Measurements from ENCODE around the gene RUBCN. TPM values are rescaled to one million over a fixed set of nuclear protein-coding genes. Genes with fewer than 3 reads are reported as not detected.
"Not testable (repeated sequence)": the region's sequence is repeated elsewhere in the genome, so short reads cannot be mapped to it uniquely, and the experiment has no call there.

Gene RUBCN
- total RNA-seq, 1 donor from 2014 or later: 43.6 TPM

DNA sequence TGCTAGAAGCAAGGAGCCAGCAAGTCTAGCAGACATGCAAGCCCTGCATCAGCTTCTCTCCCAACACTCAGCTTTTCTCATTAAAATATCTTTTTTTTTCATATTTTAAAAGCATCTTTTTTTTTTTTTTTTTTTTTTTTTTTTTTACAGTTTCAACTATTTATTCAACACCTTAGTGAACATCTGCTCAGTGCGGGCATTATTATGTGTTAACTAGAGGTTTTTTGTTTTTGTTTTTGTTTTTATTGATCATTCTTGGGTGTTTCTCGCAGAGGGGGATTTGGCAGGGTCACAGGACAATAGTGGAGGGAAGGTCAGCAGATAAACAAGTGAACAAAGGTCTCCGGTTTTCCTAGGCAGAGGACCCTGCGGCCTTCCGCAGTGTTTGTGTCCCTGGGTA, 5.9 kb downstream of the RUBCN start:
- intact Hi-C loops (cut with micrococcal nuclease): loop anchor here (10.0 kb wide), 1 partner anchor 176 kb away; the partner anchor contains the start of gene BDH1
- H3K4me1 Mint-ChIP-seq (ENCODE audit: low read depth): peaks cover 27% of the 10 kb centered on the region

DNA sequence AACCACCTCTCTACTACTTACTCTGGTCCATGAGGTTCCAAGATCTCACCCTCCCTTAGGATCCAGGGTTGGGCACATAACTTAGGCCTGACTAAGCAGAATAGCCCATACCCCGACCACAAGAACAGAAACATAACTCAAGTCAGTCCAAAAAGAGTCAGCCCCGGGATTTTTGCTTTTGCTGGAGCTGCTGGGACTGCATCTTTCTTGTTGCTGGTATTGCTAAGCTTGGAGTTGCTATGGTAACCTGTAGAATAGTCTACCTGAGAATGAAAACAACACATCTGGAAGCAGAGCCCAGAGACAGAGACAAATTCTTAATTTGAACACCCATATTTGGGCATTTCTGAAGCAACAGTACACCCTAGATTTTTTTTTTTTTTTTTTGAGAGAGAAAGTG, 6.5 kb downstream of the RUBCN start:
- H3K4me3 Mint-ChIP-seq (ENCODE audit: low read depth): no peak overlapping the region
- H3K27me3 Mint-ChIP-seq (ENCODE audit: low read depth): no peaks in the 10 kb centered on the region
- intact Hi-C loops (cut with micrococcal nuclease): loop anchor here (10.0 kb wide), 1 partner anchor 175 kb away; the partner anchor contains the start of gene BDH1
- H3K27ac Mint-ChIP-seq: no peak overlapping the region
- DNase-seq (ENCODE audit: low spot score): no peak
- no peaks in the 10 kb centered on the region for H3K9me3 Mint-ChIP-seq
- H3K36me3 Mint-ChIP-seq (ENCODE audit: low read depth): peaks cover 17% of the 10 kb centered on the region
- H3K4me1 Mint-ChIP-seq (ENCODE audit: low read depth): peaks cover 24% of the 10 kb centered on the region

More for the DNA sequence above, 5.9 kb downstream of the RUBCN start:
- H3K4me3 Mint-ChIP-seq (ENCODE audit: low read depth); H3K27me3 Mint-ChIP-seq (ENCODE audit: low read depth); H3K9me3 Mint-ChIP-seq; DNase-seq (ENCODE audit: low spot score); H3K27ac Mint-ChIP-seq: not testable (repeated sequence)
- peaks cover 16% of the 10 kb centered on the region for H3K36me3 Mint-ChIP-seq (ENCODE audit: low read depth)

DNA sequence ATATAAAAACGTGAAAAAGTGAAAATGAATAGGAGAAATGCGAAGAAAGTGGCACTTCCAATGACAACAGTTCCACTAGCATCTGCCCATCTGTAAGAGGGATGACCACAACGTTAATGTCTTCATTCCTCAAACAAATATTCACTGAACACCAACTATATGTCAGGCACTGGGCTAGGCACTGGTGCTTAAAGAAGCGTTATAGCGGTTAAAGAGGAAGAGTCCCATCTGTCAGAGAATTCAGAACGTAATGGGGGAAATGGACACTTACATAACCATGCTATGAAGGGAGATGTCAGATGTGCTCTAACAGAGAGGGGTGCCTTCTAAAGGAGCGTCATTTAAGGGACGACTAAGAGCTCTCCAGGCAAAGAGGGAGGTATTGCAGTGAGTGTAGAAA, 8.2 kb downstream of the RUBCN start:
- H3K27me3 Mint-ChIP-seq (ENCODE audit: low read depth): no peaks in the 10 kb centered on the region
- H3K4me1 Mint-ChIP-seq (ENCODE audit: low read depth): peaks cover 16% of the 10 kb centered on the region
- H3K27ac Mint-ChIP-seq: no peak overlapping the region
- no peak overlapping the region for H3K4me3 Mint-ChIP-seq (ENCODE audit: low read depth)
- H3K36me3 Mint-ChIP-seq (ENCODE audit: low read depth): peaks cover 11% of the 10 kb centered on the region
- no peak for DNase-seq (ENCODE audit: low spot score)
- intact Hi-C loops (cut with micrococcal nuclease): no loop called here
- H3K9me3 Mint-ChIP-seq: no peaks in the 10 kb centered on the region

DNA sequence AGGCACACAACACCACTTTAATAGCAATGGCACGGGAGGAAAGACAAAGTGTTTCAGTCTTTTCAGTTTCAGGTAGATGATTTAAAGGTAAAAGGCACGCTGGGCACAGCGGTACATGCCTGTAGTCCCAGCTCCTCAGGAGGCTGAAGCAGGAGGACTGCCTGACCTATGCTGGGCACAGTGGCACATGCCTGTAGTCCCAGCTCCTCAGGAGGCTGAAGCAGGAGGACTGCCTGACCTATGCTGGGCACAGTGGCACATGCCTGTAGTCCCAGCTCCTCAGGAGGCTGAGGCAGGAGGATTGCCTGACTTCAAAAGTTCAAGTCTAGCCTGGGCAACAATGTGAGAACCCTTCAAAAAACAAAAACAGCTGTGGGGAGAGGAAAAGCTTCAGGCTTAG, 8.8 kb downstream of the RUBCN start:
- intact Hi-C loops (cut with micrococcal nuclease); H3K9me3 Mint-ChIP-seq; H3K27me3 Mint-ChIP-seq (ENCODE audit: low read depth); DNase-seq (ENCODE audit: low spot score); H3K27ac Mint-ChIP-seq; H3K4me3 Mint-ChIP-seq (ENCODE audit: low read depth): not testable (repeated sequence)
- peaks cover 11% of the 10 kb centered on the region for H3K36me3 Mint-ChIP-seq (ENCODE audit: low read depth)
- peaks cover 16% of the 10 kb centered on the region for H3K4me1 Mint-ChIP-seq (ENCODE audit: low read depth)

DNA sequence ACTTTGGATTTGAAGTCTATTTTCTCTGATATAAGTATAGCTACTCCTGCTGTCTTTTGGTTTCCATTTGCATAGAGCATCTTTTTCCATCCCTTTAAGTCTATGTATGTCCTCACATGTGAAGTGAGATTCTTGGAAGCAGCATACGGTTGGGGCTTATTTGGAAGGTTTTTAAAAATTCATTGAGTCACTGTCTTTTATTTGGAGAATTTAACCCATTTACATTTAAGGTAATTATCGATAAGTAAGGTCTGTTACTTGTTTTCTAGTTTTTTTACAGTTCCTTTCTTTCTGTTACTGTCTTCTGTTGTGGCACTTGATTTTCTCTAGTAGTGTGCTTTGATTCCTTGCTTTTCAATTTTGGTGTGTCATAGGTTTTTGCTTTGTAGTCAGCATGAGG, 14.0 kb downstream of the RUBCN start:
- Mint-ChIP-seq H3K36me3 (ENCODE audit: low read depth) (peaks cover 30% of the 10 kb centered on the region), H3K27me3 (ENCODE audit: low read depth) (no peaks in the 10 kb centered on the region), H3K9me3 (peaks cover 13% of the 10 kb centered on the region), H3K27ac (no peak overlapping the region), H3K4me1 (ENCODE audit: low read depth) (no peaks in the 10 kb centered on the region), H3K4me3 (ENCODE audit: low read depth) (no peak overlapping the region)
- intact Hi-C loops (cut with micrococcal nuclease): no loop called here
- DNase-seq (ENCODE audit: low spot score): no peak

DNA sequence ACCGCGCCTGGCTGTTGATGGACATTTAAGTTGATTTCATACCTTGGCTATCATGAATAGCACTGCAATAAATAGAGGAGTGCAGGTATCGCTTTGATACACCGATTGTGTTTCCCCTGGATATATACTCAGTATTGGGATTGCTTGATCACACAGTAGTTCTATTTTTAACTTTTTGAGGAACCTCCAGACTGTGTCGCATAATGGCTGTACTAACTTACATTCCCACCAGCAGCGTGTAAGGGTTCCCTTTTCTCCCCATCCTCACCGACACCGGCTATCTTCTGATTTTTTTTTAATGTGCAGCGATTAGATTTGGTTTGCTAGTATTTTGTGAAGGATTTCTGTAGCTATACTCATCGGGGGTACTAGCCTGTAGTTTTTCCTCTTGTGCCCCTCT, 16.0 kb downstream of the RUBCN start:
- no peak overlapping the region for H3K4me3 Mint-ChIP-seq (ENCODE audit: low read depth)
- H3K4me1 Mint-ChIP-seq (ENCODE audit: low read depth): peaks cover 4% of the 10 kb centered on the region
- H3K9me3 Mint-ChIP-seq: peaks cover 13% of the 10 kb centered on the region
- intact Hi-C loops (cut with micrococcal nuclease): no loop called here
- DNase-seq (ENCODE audit: low spot score): no peak
- peaks cover 44% of the 10 kb centered on the region for H3K36me3 Mint-ChIP-seq (ENCODE audit: low read depth)
- no peaks in the 10 kb centered on the region for H3K27me3 Mint-ChIP-seq (ENCODE audit: low read depth)
- H3K27ac Mint-ChIP-seq: no peak overlapping the region

DNA sequence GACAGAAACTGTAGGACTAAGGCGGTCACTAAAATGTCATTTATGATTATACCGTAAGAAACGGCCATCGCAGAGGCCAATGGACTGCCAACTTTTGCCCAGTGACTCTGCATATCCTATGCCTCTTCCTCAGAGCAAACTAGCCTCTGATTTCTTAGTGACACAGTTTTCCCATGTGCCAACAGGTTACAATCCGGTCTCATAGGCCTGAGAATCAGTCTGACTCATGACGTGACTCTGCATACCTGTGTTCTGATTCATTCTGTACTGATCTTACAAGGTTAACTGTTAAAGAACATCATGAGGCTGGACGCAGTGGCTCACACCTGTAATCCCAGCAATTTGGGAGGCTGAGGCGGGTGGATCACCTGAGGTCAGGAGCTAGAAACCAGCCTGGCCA, 17.8 kb downstream of the RUBCN start:
- no peak overlapping the region for H3K27ac Mint-ChIP-seq

DNA sequence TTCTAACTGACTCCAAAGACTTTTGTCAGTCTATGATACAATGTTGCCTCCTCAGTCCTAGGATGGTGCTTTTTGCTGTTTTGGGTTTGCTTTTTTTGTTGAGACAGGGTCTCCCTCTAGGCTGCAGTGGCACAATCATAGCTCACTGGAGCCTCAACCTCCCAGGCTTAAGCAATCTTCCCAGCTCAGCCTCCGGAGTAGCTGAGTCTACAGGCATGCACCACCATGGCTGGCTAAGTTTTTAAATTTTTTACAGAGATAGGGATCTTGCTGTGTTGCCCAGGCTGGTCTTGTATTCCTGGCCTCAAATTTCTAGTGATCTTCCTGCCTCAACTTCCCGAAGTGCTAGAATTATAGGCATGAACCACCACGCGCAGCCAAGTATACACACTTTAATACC, 22.5 kb downstream of the RUBCN start:
- no peak for DNase-seq (ENCODE audit: low spot score)
- Mint-ChIP-seq H3K36me3 (ENCODE audit: low read depth) (peaks cover 51% of the 10 kb centered on the region), H3K4me3 (ENCODE audit: low read depth) (no peak overlapping the region), H3K27me3 (ENCODE audit: low read depth) (no peaks in the 10 kb centered on the region), H3K4me1 (ENCODE audit: low read depth) (peaks cover 31% of the 10 kb centered on the region), H3K9me3 (no peaks in the 10 kb centered on the region), H3K27ac (peak overlapping the region; percentile 33)
- intact Hi-C loops (cut with micrococcal nuclease): loop anchor here (5.0 kb wide), 1 partner anchor 78 kb away; the partner anchor contains the start of gene LRCH3

More for the DNA sequence above, 17.8 kb downstream of the RUBCN start:
- intact Hi-C loops (cut with micrococcal nuclease): no loop called here
- H3K36me3 Mint-ChIP-seq (ENCODE audit: low read depth): peaks cover 54% of the 10 kb centered on the region
- H3K4me3 Mint-ChIP-seq (ENCODE audit: low read depth): no peak overlapping the region
- no peak for DNase-seq (ENCODE audit: low spot score)
- H3K9me3 Mint-ChIP-seq: peaks cover 13% of the 10 kb centered on the region
- no peaks in the 10 kb centered on the region for H3K27me3 Mint-ChIP-seq (ENCODE audit: low read depth)
- H3K4me1 Mint-ChIP-seq (ENCODE audit: low read depth): peaks cover 11% of the 10 kb centered on the region

DNA sequence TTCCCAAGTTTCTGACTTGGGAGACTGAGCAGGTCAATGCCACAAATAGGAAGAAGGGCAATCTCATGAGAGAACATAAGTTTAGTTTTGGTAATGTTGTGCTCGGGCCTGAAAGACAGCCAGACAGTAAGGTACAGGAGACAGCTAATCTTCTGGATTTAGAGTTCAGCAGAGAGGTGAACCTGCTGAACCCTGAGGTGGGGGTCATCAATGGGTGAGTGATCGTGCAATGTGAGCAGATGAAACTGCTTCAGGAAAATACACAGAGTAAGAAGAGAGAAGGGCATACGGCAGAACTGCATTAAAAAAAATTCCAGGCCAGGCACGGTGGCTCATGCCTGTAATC, 23.3 kb downstream of the RUBCN start:
- H3K36me3 Mint-ChIP-seq (ENCODE audit: low read depth): peaks cover 57% of the 10 kb centered on the region
- H3K27ac Mint-ChIP-seq: peak overlapping the region; percentile 74
- DNase-seq (ENCODE audit: low spot score): no peak
- H3K4me1 Mint-ChIP-seq (ENCODE audit: low read depth): peaks cover 33% of the 10 kb centered on the region
- no peaks in the 10 kb centered on the region for H3K27me3 Mint-ChIP-seq (ENCODE audit: low read depth)
- intact Hi-C loops (cut with micrococcal nuclease): loop anchor here (5.0 kb wide), 1 partner anchor 79 kb away; the partner anchor contains the start of gene LRCH3
- H3K9me3 Mint-ChIP-seq: no peaks in the 10 kb centered on the region
- H3K4me3 Mint-ChIP-seq (ENCODE audit: low read depth): no peak overlapping the region

DNA sequence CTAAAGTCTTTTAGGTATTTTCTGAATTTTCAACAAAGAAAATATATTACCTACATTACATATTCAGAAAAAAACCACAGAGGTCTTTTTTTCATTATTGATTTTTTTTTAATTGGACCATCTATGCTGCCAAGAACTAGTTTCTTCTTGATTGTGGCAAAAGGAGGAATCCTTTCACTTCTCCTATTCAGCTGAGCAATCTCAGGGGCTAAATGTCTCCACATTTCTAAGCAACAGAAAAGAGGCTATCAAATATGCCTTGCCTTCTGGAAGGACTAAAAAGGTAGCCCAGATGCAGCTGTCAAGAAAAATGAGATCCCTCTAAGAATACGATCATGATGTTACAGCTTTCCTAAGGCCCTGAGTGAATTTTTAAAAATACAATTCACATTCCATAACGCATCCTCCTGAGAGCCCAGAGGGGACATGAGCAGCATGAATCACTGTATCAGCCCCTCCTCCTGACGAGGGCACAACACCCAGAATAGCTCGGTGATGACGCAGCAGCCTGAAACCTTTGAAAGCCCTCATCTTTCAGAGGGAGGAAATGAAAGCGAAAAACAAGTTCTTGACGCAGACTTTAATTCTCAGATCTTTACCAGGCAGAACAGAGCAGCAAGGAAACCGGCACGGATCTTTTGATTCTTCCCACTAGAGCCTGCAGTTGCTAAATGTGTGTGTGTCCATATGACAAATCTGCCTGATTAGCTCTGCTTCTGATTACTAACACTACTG, 24.6 kb downstream of the RUBCN start:
- no peaks in the 10 kb centered on the region for H3K27me3 Mint-ChIP-seq (ENCODE audit: low read depth)
- DNase-seq (ENCODE audit: low spot score): peak; percentile 80
- H3K36me3 Mint-ChIP-seq (ENCODE audit: low read depth): peaks cover 46% of the 10 kb centered on the region
- peak overlapping the region; percentile 92 for H3K27ac Mint-ChIP-seq
- no peaks in the 10 kb centered on the region for H3K9me3 Mint-ChIP-seq
- intact Hi-C loops (cut with micrococcal nuclease): loop anchor here (1.0 to 5.0 kb wide), 3 partner anchors 24 to 80 kb away; partner anchors contain the start of genes FYTTD1, LRCH3 and RUBCN
- peaks cover 33% of the 10 kb centered on the region for H3K4me1 Mint-ChIP-seq (ENCODE audit: low read depth)
- H3K4me3 Mint-ChIP-seq (ENCODE audit: low read depth): peak overlapping the region; percentile 75

DNA sequence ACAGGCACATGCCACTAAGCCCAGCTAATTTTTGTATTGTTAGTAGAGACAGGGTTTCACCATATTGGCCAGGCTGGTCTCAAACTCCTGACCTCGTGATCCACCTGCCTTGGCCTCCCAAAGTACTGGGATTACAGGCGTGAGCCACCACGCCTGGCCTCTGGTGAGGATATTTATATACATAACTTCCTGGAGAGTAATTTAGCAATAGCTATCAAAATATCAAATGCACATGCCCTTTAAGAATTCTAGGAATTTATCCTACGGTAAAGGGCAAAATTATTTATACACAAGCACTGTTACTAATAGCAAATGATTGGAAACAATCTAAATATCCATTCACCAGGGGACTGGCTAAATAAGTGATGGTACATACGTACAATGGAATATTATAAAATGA, 25.7 kb downstream of the RUBCN start:
- H3K4me3 Mint-ChIP-seq (ENCODE audit: low read depth); H3K9me3 Mint-ChIP-seq; H3K27me3 Mint-ChIP-seq (ENCODE audit: low read depth); H3K27ac Mint-ChIP-seq; DNase-seq (ENCODE audit: low spot score): not testable (repeated sequence)
- Mint-ChIP-seq H3K36me3 (ENCODE audit: low read depth) (peaks cover 37% of the 10 kb centered on the region), H3K4me1 (ENCODE audit: low read depth) (peaks cover 29% of the 10 kb centered on the region)
- intact Hi-C loops (cut with micrococcal nuclease): loop anchor here (5.0 kb wide), 1 partner anchor 81 kb away; the partner anchor contains the start of gene LRCH3

DNA sequence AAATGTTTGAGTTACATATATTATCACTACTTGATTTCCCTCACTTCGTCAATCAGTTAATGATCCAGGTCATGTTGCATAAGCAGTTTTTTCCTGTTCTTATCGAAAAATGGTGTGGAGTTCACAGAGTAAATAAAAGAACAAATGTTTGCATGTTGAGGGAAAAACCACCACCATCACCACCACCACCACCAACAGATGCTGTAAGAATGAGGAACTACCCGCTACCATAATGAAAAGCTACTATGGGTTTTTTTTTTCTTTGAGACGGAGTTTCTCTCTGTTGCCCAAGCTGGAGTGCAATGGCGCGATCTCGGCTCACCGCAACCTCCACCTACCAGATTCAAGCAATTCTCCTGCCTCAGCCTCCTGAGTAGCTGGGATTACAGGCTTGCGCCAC, 27.6 kb downstream of the RUBCN start:
- DNase-seq (ENCODE audit: low spot score): no peak
- H3K27me3 Mint-ChIP-seq (ENCODE audit: low read depth): no peaks in the 10 kb centered on the region
- intact Hi-C loops (cut with micrococcal nuclease): no loop called here
- H3K9me3 Mint-ChIP-seq: no peaks in the 10 kb centered on the region
- no peak overlapping the region for H3K27ac Mint-ChIP-seq
- peaks cover 36% of the 10 kb centered on the region for H3K36me3 Mint-ChIP-seq (ENCODE audit: low read depth)
- H3K4me1 Mint-ChIP-seq (ENCODE audit: low read depth): peaks cover 22% of the 10 kb centered on the region
- H3K4me3 Mint-ChIP-seq (ENCODE audit: low read depth): no peak overlapping the region

DNA sequence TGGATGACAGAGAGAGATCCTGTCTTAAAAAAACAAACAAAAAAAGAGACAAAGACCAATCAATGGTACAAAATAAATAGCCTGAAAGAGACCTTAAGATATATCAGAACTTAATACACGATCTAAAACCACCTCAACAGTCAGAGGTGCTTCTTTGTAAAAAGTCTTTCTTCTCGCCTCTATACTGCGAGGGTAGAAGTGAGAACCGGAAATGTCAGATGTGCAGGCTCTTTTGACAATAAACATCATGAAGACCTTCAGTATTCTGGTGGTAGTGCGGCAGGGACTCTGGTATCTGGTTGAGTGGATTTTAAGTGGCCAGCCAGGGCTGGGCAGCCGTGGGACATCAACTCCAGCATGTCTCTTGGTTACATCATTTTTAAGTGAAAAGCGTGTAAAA, 30.0 kb downstream of the RUBCN start:
- Mint-ChIP-seq H3K27ac (no peak overlapping the region), H3K36me3 (ENCODE audit: low read depth) (peaks cover 41% of the 10 kb centered on the region), H3K4me1 (ENCODE audit: low read depth) (peaks cover 6% of the 10 kb centered on the region), H3K9me3 (no peaks in the 10 kb centered on the region), H3K27me3 (ENCODE audit: low read depth) (no peaks in the 10 kb centered on the region), H3K4me3 (ENCODE audit: low read depth) (no peak overlapping the region)
- intact Hi-C loops (cut with micrococcal nuclease): no loop called here
- no peak for DNase-seq (ENCODE audit: low spot score)

All from activated T-helper 2 cell treated with anti-CD3 and anti-CD28 coated beads, Interferon-gamma antibody, Interleukin-2, Interleukin-4, amounts not matched to agents 10 μg/mL and 5 μg/mL and 100 μg/mL, durations not matched to agents 14 hours and 24 hours and 36 hours (primary cell).